ENCODE results near the gene DIDO1. TPM values are rescaled to one million over a fixed set of nuclear protein-coding genes. Genes with fewer than 3 reads are reported as not detected.

The DIDO1 gene
- total RNA-seq, 1 experiment from 2014 or later = 33.2 TPM

GRCh38 chr20:62918147-62918546 is 8.2 kb downstream of the DIDO1 start:
- DNase-seq = no peak
- peaks cover 9% of the 10 kb centered on the region; the same call in 1 of the 2 replicates for H3K4me1 ChIP-seq (ENCODE audit: insufficient read depth, low read length)
- ChIA-PET CTCF (no interaction called here), POLR2A (ENCODE audit: unreplicated experiment) (interaction anchor here (0.8 kb wide), 1 partner anchor 1337 kb away, joined by 7 read pairs; no protein-coding TSS in a partner anchor)
- no peak overlapping the region for H3K4me3 ChIP-seq (ENCODE audit: low read length)
- no peak overlapping the region for H2AFZ ChIP-seq (ENCODE audit: low read length)
- H3K79me2 ChIP-seq (ENCODE audit: low read length) = peaks cover 100% of the 10 kb centered on the region
- H3K9me3 ChIP-seq (ENCODE audit: low read length) = no peaks in the 10 kb centered on the region
- no peak for ATAC-seq
- TF ChIP-seq EZH2 (IDR thresholded peaks at IDR 0.05; ENCODE audit: low read length, unreplicated experiment) (no peak), EZH2phosphoT487 (IDR thresholded peaks at IDR 0.05; ENCODE audit: borderline replicate concordance, low read length) (no peak)
- TF ChIP-seq, protein P1, sequence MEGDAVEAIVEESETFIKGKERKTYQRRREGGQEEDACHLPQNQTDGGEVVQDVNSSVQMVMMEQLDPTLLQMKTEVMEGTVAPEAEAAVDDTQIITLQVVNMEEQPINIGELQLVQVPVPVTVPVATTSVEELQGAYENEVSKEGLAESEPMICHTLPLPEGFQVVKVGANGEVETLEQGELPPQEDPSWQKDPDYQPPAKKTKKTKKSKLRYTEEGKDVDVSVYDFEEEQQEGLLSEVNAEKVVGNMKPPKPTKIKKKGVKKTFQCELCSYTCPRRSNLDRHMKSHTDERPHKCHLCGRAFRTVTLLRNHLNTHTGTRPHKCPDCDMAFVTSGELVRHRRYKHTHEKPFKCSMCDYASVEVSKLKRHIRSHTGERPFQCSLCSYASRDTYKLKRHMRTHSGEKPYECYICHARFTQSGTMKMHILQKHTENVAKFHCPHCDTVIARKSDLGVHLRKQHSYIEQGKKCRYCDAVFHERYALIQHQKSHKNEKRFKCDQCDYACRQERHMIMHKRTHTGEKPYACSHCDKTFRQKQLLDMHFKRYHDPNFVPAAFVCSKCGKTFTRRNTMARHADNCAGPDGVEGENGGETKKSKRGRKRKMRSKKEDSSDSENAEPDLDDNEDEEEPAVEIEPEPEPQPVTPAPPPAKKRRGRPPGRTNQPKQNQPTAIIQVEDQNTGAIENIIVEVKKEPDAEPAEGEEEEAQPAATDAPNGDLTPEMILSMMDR (conservative IDR thresholded peaks at IDR 0.05; ENCODE audit: low read depth, low read length) = no peak
- H3K9me2 ChIP-seq (replicated peaks; ENCODE audit: low read length) = no peaks in the 10 kb centered on the region
- no peak overlapping the region for H3K27ac ChIP-seq (ENCODE audit: low read length)
- no TSS peak for BruUV-seq (replicated peaks)
- H3K9ac ChIP-seq (ENCODE audit: low read length) = no peak overlapping the region
- intact Hi-C loops (cut with micrococcal nuclease) = no loop called here
- peaks cover 85% of the 10 kb centered on the region for H4K20me1 ChIP-seq (ENCODE audit: low read length)
- H3K36me3 ChIP-seq (ENCODE audit: low read depth, low read length) = peaks cover 5% of the 10 kb centered on the region; the same call in 1 of the 2 replicates
- H3K27me3 ChIP-seq (ENCODE audit: low read length) = no peaks in the 10 kb centered on the region
- no peaks in the 10 kb centered on the region for H3F3A ChIP-seq (ENCODE audit: low read length, unreplicated experiment)
- no peak overlapping the region for H3K4me2 ChIP-seq (ENCODE audit: low read length)

- H3K36me3 ChIP-seq (ENCODE audit: low read depth, low read length) = peaks cover 8% of the 10 kb centered on the region; the same call in 1 of the 2 replicates
- H2AFZ ChIP-seq (ENCODE audit: low read length) = no peak overlapping the region
- H3F3A ChIP-seq (ENCODE audit: low read length, unreplicated experiment) = no peaks in the 10 kb centered on the region
- H3K4me3 ChIP-seq (ENCODE audit: low read length) = no peak overlapping the region
- H3K79me2 ChIP-seq (ENCODE audit: low read length) = peaks cover 100% of the 10 kb centered on the region
- intact Hi-C loops (cut with micrococcal nuclease) = no loop called here
- H3K27ac ChIP-seq (ENCODE audit: low read length) = no peak overlapping the region
- no peak overlapping the region for H3K4me2 ChIP-seq (ENCODE audit: low read length)
- BruUV-seq (replicated peaks) = no TSS peak
- H3K4me1 ChIP-seq (ENCODE audit: insufficient read depth, low read length) = peaks cover 9% of the 10 kb centered on the region; the same call in 1 of the 2 replicates
- no peak for ATAC-seq
- peaks cover 84% of the 10 kb centered on the region for H4K20me1 ChIP-seq (ENCODE audit: low read length)
- H3K9ac ChIP-seq (ENCODE audit: low read length) = no peak overlapping the region
- POLR2A ChIA-PET (ENCODE audit: unreplicated experiment) = interaction anchor here (0.8 kb wide), 1 partner anchor 1336 kb away, joined by 7 read pairs; no protein-coding TSS in a partner anchor
- no peak for DNase-seq
- CTCF ChIA-PET = no interaction called here
- no peaks in the 10 kb centered on the region for H3K9me3 ChIP-seq (ENCODE audit: low read length)
- no peaks in the 10 kb centered on the region for H3K9me2 ChIP-seq (replicated peaks; ENCODE audit: low read length)
- H3K27me3 ChIP-seq (ENCODE audit: low read length) = no peaks in the 10 kb centered on the region
- TF ChIP-seq, protein P1 (conservative IDR thresholded peaks at IDR 0.05; ENCODE audit: low read depth, low read length) = no peak
- TF ChIP-seq EZH2 (IDR thresholded peaks at IDR 0.05; ENCODE audit: low read length, unreplicated experiment) (no peak), EZH2phosphoT487 (IDR thresholded peaks at IDR 0.05; ENCODE audit: borderline replicate concordance, low read length) (no peak)
Observed at GRCh38 chr20:62917720-62918119, 8.6 kb downstream of the DIDO1 start.

DNA sequence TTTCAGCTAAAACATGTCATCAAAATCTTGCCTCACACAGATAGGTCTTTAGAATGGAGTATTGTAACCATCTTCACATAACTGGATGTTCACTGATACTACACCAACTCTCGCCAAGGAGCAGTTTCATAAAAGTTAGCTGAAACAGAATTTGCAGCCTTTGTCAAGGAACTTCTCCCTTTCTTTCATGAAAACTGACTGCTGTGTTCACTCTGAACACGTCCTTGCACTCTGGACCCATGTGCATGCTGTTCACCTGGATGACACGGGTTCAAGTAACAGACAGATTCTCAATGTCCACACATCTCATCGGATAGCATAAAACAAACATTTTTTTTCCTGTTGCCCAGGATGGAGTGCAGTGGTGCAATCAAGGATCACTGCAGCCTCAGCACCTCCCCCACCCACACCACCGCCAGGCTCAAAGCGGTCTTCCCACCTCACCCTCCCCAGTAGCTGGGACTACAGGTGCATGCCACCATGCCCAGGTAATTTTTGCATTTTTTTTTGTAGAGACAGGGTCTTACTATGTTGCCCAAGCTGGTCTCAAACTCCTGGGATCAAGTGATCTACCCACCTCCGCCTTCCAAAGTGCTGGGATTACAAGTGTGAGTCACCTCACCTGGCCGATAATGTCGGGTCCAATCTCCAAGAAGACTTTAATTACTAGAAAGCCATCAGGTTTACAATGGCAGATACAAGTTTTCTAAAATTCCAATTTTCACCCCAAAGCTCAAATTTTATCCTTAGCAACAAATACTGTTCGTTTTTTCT is 9.4 kb downstream of the DIDO1 start:
- Histone ChIP-seq H3K79me2 (ENCODE audit: low read length) (peaks cover 100% of the 10 kb centered on the region), H2AFZ (ENCODE audit: low read length) (no peak overlapping the region), H3K4me2 (ENCODE audit: low read length) (no peak overlapping the region), H3K4me3 (ENCODE audit: low read length) (no peak overlapping the region), H4K20me1 (ENCODE audit: low read length) (peaks cover 79% of the 10 kb centered on the region), H3K9ac (ENCODE audit: low read length) (no peak overlapping the region), H3K27me3 (ENCODE audit: low read length) (no peaks in the 10 kb centered on the region), H3K27ac (ENCODE audit: low read length) (no peak overlapping the region), H3K9me2 (replicated peaks; ENCODE audit: low read length) (no peaks in the 10 kb centered on the region), H3F3A (ENCODE audit: low read length, unreplicated experiment) (no peaks in the 10 kb centered on the region), H3K4me1 (ENCODE audit: insufficient read depth, low read length) (peaks cover 9% of the 10 kb centered on the region; the same call in 1 of the 2 replicates), H3K36me3 (ENCODE audit: low read depth, low read length) (peaks cover 11% of the 10 kb centered on the region), H3K9me3 (ENCODE audit: low read length) (no peaks in the 10 kb centered on the region)
- ATAC-seq (no peak), DNase-seq (no peak)
- CTCF ChIA-PET = no interaction called here
- POLR2A ChIA-PET (ENCODE audit: unreplicated experiment) = no interaction called here
- intact Hi-C loops (cut with micrococcal nuclease) = no loop called here
- TF ChIP-seq, protein P1 (conservative IDR thresholded peaks at IDR 0.05; ENCODE audit: low read depth, low read length) = no peak
- TF ChIP-seq EZH2 (IDR thresholded peaks at IDR 0.05; ENCODE audit: low read length, unreplicated experiment) (no peak), EZH2phosphoT487 (IDR thresholded peaks at IDR 0.05; ENCODE audit: borderline replicate concordance, low read length) (no peak)
- no TSS peak for BruUV-seq (replicated peaks)

All from PC-3 (cell line).